Nephron progenitor cell (in vitro differentiated cells): ENCODE data around the gene DPF3.

Experiments
- DNase-seq: peaks from one replicate; pipeline ENCODE4 v3.0.0; 2021
- H3K27ac Mint-ChIP-seq: 2 replicates; pipeline ENCODE4 v1.8.0; 2021; ENCODE audit warnings: mild to moderate bottlenecking, moderate library complexity, mixed read lengths
- H3K27me3 Mint-ChIP-seq: 2 replicates; pipeline ENCODE4 v1.8.0; 2021; ENCODE audit warnings: mild to moderate bottlenecking, low read depth, mixed read lengths; ENCODE audit not compliant: poor library complexity
- H3K36me3 Mint-ChIP-seq: 2 replicates; pipeline ENCODE4 v1.8.0; 2021; ENCODE audit warnings: low read depth, mixed read lengths
- H3K4me1 Mint-ChIP-seq: 2 replicates; pipeline ENCODE4 v1.8.0; 2021; ENCODE audit warnings: mixed read lengths
- H3K4me3 Mint-ChIP-seq: 2 replicates; pipeline ENCODE4 v1.8.0; 2021; ENCODE audit warnings: mild to moderate bottlenecking, moderate library complexity, mixed read lengths
- H3K9me3 Mint-ChIP-seq: 2 replicates; pipeline ENCODE4 v1.8.0; 2021; ENCODE audit warnings: mild to moderate bottlenecking, moderate library complexity, mixed read lengths
- TF ChIP-seq, protein P1 (sequence below): fragments of 200-600 bp; sonication (generic); IDR thresholded peaks from 2 replicates; pipeline ENCODE4 v1.5.0; 2021; ENCODE audit warnings: antibody characterized with exemption

DPF3 gene

DNA sequence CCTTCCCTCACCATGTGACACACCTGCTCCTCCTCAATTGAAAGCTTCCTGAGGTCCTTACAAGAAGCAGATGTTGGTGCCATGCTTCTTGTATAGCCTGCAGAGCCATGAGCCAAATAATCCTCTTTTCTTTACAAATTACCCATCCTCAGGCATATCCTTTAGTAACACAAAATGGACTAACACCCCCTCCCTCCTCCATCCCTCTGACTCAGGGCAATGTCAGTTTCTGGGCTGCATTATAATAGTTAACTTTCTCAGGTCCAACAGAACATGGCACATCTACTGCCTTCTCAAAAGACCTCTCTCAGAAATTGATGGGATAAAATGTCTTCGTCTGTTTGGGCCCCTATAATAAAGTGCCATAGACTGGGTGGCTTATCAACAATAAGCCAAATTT, 287.0 kb downstream of the DPF3 start:
- no peak for DNase-seq
- Mint-ChIP-seq H3K27me3 (peaks cover 10% of the 10 kb centered on the region), H3K36me3 (no peaks in the 10 kb centered on the region), H3K4me1 (peaks cover 59% of the 10 kb centered on the region), H3K4me3 (no peak overlapping the region), H3K27ac (no peak overlapping the region), H3K9me3 (no peaks in the 10 kb centered on the region)
- TF ChIP-seq, protein P1, sequence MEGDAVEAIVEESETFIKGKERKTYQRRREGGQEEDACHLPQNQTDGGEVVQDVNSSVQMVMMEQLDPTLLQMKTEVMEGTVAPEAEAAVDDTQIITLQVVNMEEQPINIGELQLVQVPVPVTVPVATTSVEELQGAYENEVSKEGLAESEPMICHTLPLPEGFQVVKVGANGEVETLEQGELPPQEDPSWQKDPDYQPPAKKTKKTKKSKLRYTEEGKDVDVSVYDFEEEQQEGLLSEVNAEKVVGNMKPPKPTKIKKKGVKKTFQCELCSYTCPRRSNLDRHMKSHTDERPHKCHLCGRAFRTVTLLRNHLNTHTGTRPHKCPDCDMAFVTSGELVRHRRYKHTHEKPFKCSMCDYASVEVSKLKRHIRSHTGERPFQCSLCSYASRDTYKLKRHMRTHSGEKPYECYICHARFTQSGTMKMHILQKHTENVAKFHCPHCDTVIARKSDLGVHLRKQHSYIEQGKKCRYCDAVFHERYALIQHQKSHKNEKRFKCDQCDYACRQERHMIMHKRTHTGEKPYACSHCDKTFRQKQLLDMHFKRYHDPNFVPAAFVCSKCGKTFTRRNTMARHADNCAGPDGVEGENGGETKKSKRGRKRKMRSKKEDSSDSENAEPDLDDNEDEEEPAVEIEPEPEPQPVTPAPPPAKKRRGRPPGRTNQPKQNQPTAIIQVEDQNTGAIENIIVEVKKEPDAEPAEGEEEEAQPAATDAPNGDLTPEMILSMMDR = no peak

DNA sequence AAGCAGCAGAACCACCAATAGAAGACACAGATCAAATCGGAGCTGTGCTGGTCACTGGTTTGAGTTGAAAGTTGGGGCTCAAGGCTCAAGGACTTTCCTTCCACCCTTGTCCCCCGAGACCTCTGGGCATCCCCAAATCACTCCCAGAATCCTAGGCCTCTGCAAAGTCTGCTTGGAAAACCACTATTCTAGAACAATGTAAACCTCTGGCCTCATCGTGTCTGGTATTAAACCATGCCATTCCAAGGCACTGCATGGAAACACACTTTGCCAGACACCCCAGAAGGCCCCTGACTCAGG, 288.0 kb downstream of the DPF3 start:
- no peak overlapping the region for H3K27ac Mint-ChIP-seq
- DNase-seq = no peak

DNA sequence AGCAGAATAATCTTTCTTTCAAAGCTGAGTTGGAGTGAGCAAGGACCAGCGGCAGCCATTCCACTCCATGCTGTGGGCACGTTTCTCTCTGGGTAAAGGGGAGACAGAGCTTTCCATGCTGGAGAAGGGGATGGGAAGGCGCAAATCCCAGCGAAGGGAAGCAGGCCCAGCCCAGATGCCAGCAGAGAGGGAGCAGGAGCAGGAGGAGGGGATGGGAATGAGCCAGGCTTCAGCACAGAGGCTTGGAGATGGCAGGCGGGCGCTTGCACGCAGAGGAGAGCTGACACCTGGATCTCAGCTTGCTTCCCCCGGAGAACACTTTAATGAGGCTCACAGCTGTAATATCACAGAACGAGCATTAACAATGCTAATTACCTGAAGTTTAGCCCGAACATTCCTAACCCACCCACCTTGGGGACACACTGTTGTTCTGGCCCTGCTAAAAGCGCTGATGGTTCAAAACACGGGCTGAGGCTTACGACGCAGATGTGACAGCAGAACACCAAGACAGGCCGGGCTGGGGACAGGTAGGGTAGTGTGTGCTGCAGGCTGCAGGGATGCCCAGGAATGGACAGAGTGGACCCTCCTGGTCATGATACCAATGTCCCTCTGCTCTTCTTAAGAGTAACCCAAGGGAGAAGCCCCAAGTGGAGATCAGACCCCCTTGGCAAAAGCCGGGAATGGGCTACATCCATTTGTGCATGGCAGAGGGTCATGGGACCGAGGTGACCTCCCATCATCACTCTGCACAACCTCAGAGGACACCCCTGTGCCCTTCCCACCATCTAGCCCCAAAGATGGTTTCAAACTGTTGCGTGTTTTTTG, 288.6 kb downstream of the DPF3 start:
- Mint-ChIP-seq H3K27me3 (peaks cover 10% of the 10 kb centered on the region), H3K9me3 (no peaks in the 10 kb centered on the region)
- no peak for DNase-seq

More for the DNA sequence above, 288.0 kb downstream of the DPF3 start:
- no peaks in the 10 kb centered on the region for H3K36me3 Mint-ChIP-seq
- H3K27me3 Mint-ChIP-seq = peaks cover 10% of the 10 kb centered on the region
- no peaks in the 10 kb centered on the region for H3K9me3 Mint-ChIP-seq
- TF ChIP-seq, protein P1 = no peak
- H3K4me3 Mint-ChIP-seq = no peak overlapping the region
- peaks cover 59% of the 10 kb centered on the region for H3K4me1 Mint-ChIP-seq

DNA sequence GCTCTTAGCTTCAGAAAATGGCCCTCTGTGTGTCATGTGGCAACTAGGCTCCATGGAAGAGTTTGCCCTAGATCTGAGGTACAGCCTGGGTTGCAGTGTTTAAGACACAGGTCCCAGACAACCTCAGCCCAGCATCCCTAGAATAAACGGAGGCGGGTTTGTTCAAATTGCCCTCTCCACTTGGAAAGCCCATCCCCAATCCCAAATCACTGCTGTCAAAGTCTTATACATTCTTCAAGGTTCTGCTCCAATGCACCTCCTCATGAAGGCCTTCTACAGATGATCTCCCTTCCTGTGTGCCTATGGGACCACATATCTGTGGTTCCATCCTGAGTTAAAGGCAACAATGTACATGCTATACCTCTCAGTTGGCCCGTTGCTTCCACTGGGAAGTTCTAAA, 289.8 kb downstream of the DPF3 start:
- peaks cover 10% of the 10 kb centered on the region for H3K27me3 Mint-ChIP-seq
- DNase-seq = no peak
- H3K4me3 Mint-ChIP-seq = no peak overlapping the region
- no peaks in the 10 kb centered on the region for H3K36me3 Mint-ChIP-seq
- H3K9me3 Mint-ChIP-seq = no peaks in the 10 kb centered on the region
- TF ChIP-seq, protein P1 = no peak
- no peak overlapping the region for H3K27ac Mint-ChIP-seq
- H3K4me1 Mint-ChIP-seq = peaks cover 70% of the 10 kb centered on the region

More for the DNA sequence above, 288.6 kb downstream of the DPF3 start:
- no peak overlapping the region for H3K27ac Mint-ChIP-seq
- H3K36me3 Mint-ChIP-seq = no peaks in the 10 kb centered on the region
- TF ChIP-seq, protein P1 = no peak
- H3K4me3 Mint-ChIP-seq = no peak overlapping the region
- H3K4me1 Mint-ChIP-seq = peaks cover 63% of the 10 kb centered on the region

DNA sequence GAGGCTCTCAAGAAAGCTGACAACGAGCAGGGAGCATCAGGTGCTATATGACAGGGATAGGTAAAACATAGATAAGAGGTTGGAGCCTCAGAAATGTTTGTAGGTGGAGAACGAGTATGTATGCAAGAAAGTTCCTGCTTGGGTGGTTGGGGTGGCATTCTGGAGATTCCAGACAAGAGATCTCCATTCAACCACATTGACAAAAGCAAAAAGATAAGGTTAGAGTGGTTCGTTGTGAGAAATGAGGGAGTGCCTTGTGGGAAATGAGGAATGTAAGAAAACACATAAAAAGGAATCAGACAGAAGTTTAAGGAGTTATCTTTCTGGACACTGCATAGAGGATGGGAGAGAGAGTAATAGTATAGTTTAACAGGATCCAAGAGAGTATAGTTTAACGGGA, 290.3 kb downstream of the DPF3 start:
- H3K9me3 Mint-ChIP-seq = no peaks in the 10 kb centered on the region

More for the DNA sequence above, 290.3 kb downstream of the DPF3 start:
- no peak for DNase-seq
- Mint-ChIP-seq H3K36me3 (no peaks in the 10 kb centered on the region), H3K4me3 (no peak overlapping the region), H3K27me3 (peaks cover 6% of the 10 kb centered on the region), H3K4me1 (peaks cover 65% of the 10 kb centered on the region), H3K27ac (no peak overlapping the region)
- TF ChIP-seq, protein P1 = no peak
